ENCODE measurements around the gene SIL1. TPM values are rescaled to one million over a fixed set of nuclear protein-coding genes. Genes with fewer than 3 reads are reported as not detected.
"Not testable (repeated sequence)": the region's sequence is repeated elsewhere in the genome, so short reads cannot be mapped to it uniquely, and the experiment has no call there.

Gene SIL1
- total and polyA plus RNA-seq, 2 of the 8 experiments (the other 6 are each of a cell fraction or from before 2014, with no cell fraction given): 8.3 to 12.8 TPM

- H2BK15ac ChIP-seq (ENCODE audit: low read length); H3K79me2 ChIP-seq (ENCODE audit: control insufficient read depth in 1 of 2, insufficient read depth in 2 of 2, low read length in 2 of 2); FAIRE-seq; H2AK5ac ChIP-seq (ENCODE audit: low read depth, low read length); H3K4me2 ChIP-seq (ENCODE audit: insufficient read depth in 1 of 2, low read depth in 2 of 2, low read length in 2 of 2); H3K4ac ChIP-seq (replicated peaks; ENCODE audit: insufficient read length, low read depth, low read length); H3K14ac ChIP-seq (ENCODE audit: insufficient read length); H3K9ac ChIP-seq (replicated peaks in 1 of 4; ENCODE audit: extremely low read depth in 1 of 4, low read depth in 3 of 4, low read length in 3 of 4); H2BK5ac ChIP-seq (ENCODE audit: low read depth, low read length); H4K91ac ChIP-seq (replicated peaks; ENCODE audit: insufficient read length, low read length); H2BK120ac ChIP-seq (replicated peaks; ENCODE audit: low read depth, low read length); H3K9me3 ChIP-seq (ENCODE audit: insufficient read depth in 2 of 2, low read depth in 1 of 2, low read length in 1 of 2); H3K56ac ChIP-seq (replicated peaks; ENCODE audit: insufficient read length, low read depth, low read length); H4K5ac ChIP-seq (ENCODE audit: insufficient read length, low read depth, low read length); H2BK12ac ChIP-seq (ENCODE audit: low read depth, low read length); H3K4me1 ChIP-seq (replicated peaks in 1 of 4; ENCODE audit: control insufficient read depth in 3 of 4, insufficient read depth in 4 of 4, low read length in 3 of 4); POLR2A ChIA-PET (ENCODE audit: partially characterized antibody); H2BK20ac ChIP-seq (ENCODE audit: low read length); H3K23ac ChIP-seq (ENCODE audit: insufficient read length); DNase-seq (ENCODE audit: low read depth in 1 of 2, low spot score in 2 of 2); H3K36me3 ChIP-seq (ENCODE audit: control insufficient read depth in 2 of 4, insufficient read depth in 4 of 4, low read length in 3 of 4); CTCF ChIA-PET (ENCODE audit: partially characterized antibody); H3K27me3 ChIP-seq (replicated peaks in 1 of 4; ENCODE audit: control insufficient read depth in 3 of 4, extremely low read depth in 1 of 4, insufficient read depth in 3 of 4, low read length in 3 of 4); H2AFZ ChIP-seq (ENCODE audit: low read length); H4K20me1 ChIP-seq (replicated peaks in 1 of 2; ENCODE audit: control insufficient read depth in 1 of 2, insufficient read depth in 2 of 2, low read length in 2 of 2); H4K8ac ChIP-seq (ENCODE audit: extremely low read depth, insufficient read depth, low read length); H3K27ac ChIP-seq (ENCODE audit: low read depth, low read length); H3K4me3 ChIP-seq (ENCODE audit: extremely low read depth in 1 of 4, insufficient read depth in 2 of 4, low read depth in 3 of 4, low read length in 4 of 4); H3K18ac ChIP-seq (ENCODE audit: extremely low read depth, low read length); H3K79me1 ChIP-seq (ENCODE audit: low read depth, low read length); H3K23me2 ChIP-seq (ENCODE audit: low read depth, low read length): not testable (repeated sequence)
- 77% methylated on average over 3 of the region's 3 CpGs; no CpG with 5 or more reads in 1 of the 2 experiments for WGBS, 2 experiments (ENCODE audit: extremely low coverage in 1 of 2, insufficient coverage in 1 of 2, insufficient read length in 1 of 2, insufficient replicate concordance in 2 of 2, low coverage in 1 of 2, low lambda C conversion rate in 2 of 2, missing lambda C conversion rate in 1 of 2)
These were observed 161.8 kb downstream of the SIL1 start for GRCh38 chr5:139036332-139036731.
